ENCODE data around the gene BEGAIN. TPM values are rescaled to one million over a fixed set of nuclear protein-coding genes. Genes with fewer than 3 reads are reported as not detected.

The BEGAIN gene, protein sequence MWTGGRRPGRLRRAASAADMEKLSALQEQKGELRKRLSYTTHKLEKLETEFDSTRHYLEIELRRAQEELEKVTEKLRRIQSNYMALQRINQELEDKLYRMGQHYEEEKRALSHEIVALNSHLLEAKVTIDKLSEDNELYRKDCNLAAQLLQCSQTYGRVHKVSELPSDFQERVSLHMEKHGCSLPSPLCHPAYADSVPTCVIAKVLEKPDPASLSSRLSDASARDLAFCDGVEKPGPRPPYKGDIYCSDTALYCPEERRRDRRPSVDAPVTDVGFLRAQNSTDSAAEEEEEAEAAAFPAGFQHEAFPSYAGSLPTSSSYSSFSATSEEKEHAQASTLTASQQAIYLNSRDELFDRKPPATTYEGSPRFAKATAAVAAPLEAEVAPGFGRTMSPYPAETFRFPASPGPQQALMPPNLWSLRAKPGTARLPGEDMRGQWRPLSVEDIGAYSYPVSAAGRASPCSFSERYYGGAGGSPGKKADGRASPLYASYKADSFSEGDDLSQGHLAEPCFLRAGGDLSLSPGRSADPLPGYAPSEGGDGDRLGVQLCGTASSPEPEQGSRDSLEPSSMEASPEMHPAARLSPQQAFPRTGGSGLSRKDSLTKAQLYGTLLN
- total RNA-seq = not detected in 2 replicates

DNA sequence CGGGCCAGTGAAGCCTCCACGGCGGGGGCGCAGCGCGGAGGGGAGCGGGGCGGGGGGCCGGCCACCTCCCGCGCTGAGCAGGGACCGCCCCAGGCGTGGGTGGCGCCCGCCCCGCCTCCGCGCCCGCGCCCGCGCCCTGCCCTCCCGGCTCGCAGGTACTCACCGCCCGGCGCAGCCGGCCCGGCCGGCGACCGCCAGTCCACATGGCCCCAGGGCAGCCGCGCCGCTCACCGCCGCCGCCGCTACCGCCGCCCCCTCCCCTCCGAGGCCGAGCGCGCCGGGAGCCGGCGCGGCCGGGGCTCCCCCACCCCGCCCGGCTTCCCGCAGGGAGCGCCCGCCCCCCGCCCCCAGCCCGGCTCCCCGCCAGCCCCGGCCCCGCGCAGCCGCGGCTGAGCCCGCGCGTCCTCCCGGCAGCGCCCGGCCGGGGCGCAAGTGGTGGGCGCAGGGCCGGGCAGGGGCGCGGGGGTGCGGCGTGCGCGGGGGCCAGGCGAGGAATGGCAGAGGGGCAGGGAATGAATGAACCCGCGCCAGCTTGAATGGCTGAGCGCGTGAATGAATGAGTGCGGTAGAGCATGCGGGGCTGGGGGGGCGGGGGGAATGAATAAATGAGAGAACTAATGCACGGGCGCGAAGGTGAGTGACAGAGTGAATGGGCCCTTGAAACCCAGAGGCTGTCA, at the start of gene BEGAIN:
TSS of gene BEGAIN (minus strand) at position 332 of the 677 bp plus-strand sequence. CDS start at position 205, 127 bp downstream.

Small RNAs within 50 kb of the gene (small RNA-seq; reads per million reads assigned to genes)
- gene RN7SKP92 = not detected

Other genes starting within 250 kb of the BEGAIN start
- 16.5 and 17.4 TPM in 2 replicates for gene WDR25, start 210.9 kb downstream of the BEGAIN start, total RNA-seq
- gene DLK1, start 139.5 kb upstream of the BEGAIN start, total RNA-seq = not detected in 2 replicates
- 200 and 262 TPM in 2 replicates for gene MEG3, start 238.7 kb upstream of the BEGAIN start, total RNA-seq